ENCODE measurements around the gene SKA3. TPM values are rescaled to one million over a fixed set of nuclear protein-coding genes. Genes with fewer than 3 reads are reported as not detected.

SKA3 gene
- total and polyA plus RNA-seq, 2 of the 13 experiments (the other 11 are each of a cell fraction or from before 2014, with no cell fraction given): 7.2 to 10.8 TPM

- TF ChIP-seq, protein P1, sequence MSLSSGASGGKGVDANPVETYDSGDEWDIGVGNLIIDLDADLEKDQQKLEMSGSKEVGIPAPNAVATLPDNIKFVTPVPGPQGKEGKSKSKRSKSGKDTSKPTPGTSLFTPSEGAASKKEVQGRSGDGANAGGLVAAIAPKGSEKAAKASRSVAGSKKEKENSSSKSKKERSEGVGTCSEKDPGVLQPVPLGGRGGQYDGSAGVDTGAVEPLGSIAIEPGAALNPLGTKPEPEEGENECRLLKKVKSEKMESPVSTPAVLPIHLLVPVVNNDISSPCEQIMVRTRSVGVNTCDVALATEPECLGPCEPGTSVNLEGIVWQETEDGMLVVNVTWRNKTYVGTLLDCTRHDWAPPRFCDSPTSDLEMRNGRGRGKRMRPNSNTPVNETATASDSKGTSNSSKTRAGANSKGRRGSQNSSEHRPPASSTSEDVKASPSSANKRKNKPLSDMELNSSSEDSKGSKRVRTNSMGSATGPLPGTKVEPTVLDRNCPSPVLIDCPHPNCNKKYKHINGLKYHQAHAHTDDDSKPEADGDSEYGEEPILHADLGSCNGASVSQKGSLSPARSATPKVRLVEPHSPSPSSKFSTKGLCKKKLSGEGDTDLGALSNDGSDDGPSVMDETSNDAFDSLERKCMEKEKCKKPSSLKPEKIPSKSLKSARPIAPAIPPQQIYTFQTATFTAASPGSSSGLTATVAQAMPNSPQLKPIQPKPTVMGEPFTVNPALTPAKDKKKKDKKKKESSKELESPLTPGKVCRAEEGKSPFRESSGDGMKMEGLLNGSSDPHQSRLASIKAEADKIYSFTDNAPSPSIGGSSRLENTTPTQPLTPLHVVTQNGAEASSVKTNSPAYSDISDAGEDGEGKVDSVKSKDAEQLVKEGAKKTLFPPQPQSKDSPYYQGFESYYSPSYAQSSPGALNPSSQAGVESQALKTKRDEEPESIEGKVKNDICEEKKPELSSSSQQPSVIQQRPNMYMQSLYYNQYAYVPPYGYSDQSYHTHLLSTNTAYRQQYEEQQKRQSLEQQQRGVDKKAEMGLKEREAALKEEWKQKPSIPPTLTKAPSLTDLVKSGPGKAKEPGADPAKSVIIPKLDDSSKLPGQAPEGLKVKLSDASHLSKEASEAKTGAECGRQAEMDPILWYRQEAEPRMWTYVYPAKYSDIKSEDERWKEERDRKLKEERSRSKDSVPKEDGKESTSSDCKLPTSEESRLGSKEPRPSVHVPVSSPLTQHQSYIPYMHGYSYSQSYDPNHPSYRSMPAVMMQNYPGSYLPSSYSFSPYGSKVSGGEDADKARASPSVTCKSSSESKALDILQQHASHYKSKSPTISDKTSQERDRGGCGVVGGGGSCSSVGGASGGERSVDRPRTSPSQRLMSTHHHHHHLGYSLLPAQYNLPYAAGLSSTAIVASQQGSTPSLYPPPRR (CRISPR knock-in tag; IDR thresholded peaks at IDR 0.05; ENCODE audit: borderline replicate concordance): peak; percentile 36; the same call in 1 of the 2 replicates
- TF ChIP-seq, protein P2, sequence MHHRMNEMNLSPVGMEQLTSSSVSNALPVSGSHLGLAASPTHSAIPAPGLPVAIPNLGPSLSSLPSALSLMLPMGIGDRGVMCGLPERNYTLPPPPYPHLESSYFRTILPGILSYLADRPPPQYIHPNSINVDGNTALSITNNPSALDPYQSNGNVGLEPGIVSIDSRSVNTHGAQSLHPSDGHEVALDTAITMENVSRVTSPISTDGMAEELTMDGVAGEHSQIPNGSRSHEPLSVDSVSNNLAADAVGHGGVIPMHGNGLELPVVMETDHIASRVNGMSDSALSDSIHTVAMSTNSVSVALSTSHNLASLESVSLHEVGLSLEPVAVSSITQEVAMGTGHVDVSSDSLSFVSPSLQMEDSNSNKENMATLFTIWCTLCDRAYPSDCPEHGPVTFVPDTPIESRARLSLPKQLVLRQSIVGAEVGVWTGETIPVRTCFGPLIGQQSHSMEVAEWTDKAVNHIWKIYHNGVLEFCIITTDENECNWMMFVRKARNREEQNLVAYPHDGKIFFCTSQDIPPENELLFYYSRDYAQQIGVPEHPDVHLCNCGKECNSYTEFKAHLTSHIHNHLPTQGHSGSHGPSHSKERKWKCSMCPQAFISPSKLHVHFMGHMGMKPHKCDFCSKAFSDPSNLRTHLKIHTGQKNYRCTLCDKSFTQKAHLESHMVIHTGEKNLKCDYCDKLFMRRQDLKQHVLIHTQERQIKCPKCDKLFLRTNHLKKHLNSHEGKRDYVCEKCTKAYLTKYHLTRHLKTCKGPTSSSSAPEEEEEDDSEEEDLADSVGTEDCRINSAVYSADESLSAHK (CRISPR knock-in tag; IDR thresholded peaks at IDR 0.05; ENCODE audit: borderline replicate concordance): peak; percentile 37; the same call in 1 of the 2 replicates
- TF ChIP-seq ZNF577 (CRISPR knock-in tag; IDR thresholded peaks at IDR 0.05; ENCODE audit: borderline replicate concordance, low read depth): no peak
- peak; percentile 47; the same call in 1 of the 2 replicates for TF ChIP-seq NFKBIZ (CRISPR knock-in tag; IDR thresholded peaks at IDR 0.05)
- no peak for TF ChIP-seq LCORL (IDR thresholded peaks at IDR 0.05)
- TF ChIP-seq LCORL (CRISPR knock-in tag; IDR thresholded peaks at IDR 0.05): 0 out of 2 replicates have a peak, but pooled peaks have one; percentile 20
- peak; percentile 92 for TF ChIP-seq ZNF691 (CRISPR knock-in tag; IDR thresholded peaks at IDR 0.05; ENCODE audit: borderline replicate concordance, low read depth)
- peak; percentile 66 for TF ChIP-seq MAX (IDR thresholded peaks at IDR 0.05)
- TF ChIP-seq ZNF652 (CRISPR knock-in tag; IDR thresholded peaks at IDR 0.05; ENCODE audit: borderline replicate concordance, low read depth): no peak
- peak; percentile 72 for TF ChIP-seq ETV6 (CRISPR knock-in tag; conservative IDR thresholded peaks at IDR 0.05)
- TF ChIP-seq ZNF772 (CRISPR knock-in tag; IDR thresholded peaks at IDR 0.05): peak; percentile 42
- TF ChIP-seq REPIN1 (CRISPR knock-in tag; IDR thresholded peaks at IDR 0.05; ENCODE audit: borderline replicate concordance, low read depth): peak; percentile 90
- TF ChIP-seq ZNF335 (CRISPR knock-in tag; IDR thresholded peaks at IDR 0.05): peak; percentile 61; the same call in 1 of the 2 replicates
- peak; percentile 91 for TF ChIP-seq ZNF234 (CRISPR knock-in tag; conservative IDR thresholded peaks at IDR 0.05)
- 0 out of 2 replicates have a peak, but pooled peaks have one; percentile 60 for TF ChIP-seq ZNF570 (CRISPR knock-in tag; IDR thresholded peaks at IDR 0.05; ENCODE audit: borderline replicate concordance)
- TF ChIP-seq TGIF2 (CRISPR knock-in tag; IDR thresholded peaks at IDR 0.05): peak; percentile 94; the same call in 1 of the 2 replicates
These were observed at the start of gene SKA3, which contains the start of gene MRPL57 (continued) for GRCh38 chr13:21176215-21176981.
